ENCODE measurements around the gene DEGS2. TPM values are rescaled to one million over a fixed set of nuclear protein-coding genes. Genes with fewer than 3 reads are reported as not detected.

The DEGS2 gene
- total RNA-seq, 1 experiment from 2014 or later: 0.11 TPM

DNA sequence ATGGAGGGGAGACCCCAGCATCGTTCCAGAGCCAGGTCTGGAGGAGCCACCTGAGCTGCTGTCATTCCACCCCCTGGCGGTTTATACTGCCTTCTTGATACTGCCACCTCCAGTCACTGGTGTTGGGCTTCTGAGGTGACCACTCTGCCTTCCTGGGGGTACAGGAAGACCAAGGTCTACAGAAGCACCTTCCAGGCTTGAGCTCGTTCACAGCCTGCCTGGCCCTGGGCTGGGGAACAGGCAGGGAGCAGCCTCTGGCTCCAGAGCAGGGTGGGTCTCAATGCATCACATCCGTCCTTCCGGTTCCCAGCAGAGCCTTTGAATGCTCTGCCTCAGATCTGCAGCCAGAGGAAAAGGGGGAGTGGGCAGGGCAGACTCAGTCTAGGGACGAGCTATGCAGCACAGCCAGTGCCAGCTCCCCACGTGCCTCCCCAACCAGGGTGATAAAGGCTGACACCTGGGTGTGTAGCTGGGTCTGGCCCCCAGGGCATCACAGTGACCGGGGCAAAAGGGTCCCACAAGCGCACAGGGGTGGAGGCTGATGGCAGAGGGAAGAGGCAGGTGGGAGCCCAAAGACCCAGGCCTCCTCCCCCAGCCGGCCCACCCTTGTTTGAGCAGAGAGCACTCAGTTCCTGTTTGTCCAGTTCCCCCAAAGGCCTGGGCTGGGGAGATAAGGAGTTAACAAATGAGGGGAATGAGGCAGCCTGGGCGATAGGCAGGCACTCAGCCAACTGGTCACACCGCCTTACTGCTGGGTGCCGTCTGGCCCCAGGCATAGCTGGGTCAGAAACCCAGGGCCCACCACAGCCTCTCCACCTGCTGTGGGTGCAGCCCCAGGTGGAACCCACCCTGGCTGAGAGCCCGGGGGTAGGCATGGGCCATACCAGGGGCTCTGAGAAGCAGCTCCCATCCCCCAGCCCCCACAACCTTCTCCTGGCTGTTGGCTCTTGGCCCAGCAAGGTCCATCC, 17.1 kb downstream of the DEGS2 start:
- CTCF ChIA-PET: interaction anchor here (0.5 kb wide), 1 partner anchor 31 kb away, joined by 6 read pairs; no protein-coding TSS in a partner anchor
- Histone ChIP-seq H3K27ac (peak overlapping the region; percentile 73), H4K20me1 (ENCODE audit: insufficient read depth) (no peaks in the 10 kb centered on the region), H3K9me3 (ENCODE audit: insufficient read depth, low read depth) (no peaks in the 10 kb centered on the region), H3K4me2 (peak overlapping the region; percentile 65), H3K9me2 (ENCODE audit: insufficient read depth) (no peaks in the 10 kb centered on the region), H2AFZ (no peak overlapping the region), H3K36me3 (ENCODE audit: low read depth) (no peaks in the 10 kb centered on the region), H3F3A (ENCODE audit: insufficient read depth, low read depth) (no peaks in the 10 kb centered on the region), H3K27me3 (ENCODE audit: insufficient read depth, low read depth) (no peaks in the 10 kb centered on the region), H3K4me3 (no peak overlapping the region), H3K79me2 (ENCODE audit: low read depth) (no peaks in the 10 kb centered on the region), H3K4me1 (replicated peaks; ENCODE audit: insufficient read depth) (peaks cover 18% of the 10 kb centered on the region)
- BruUV-seq (replicated peaks): no TSS peak
- POLR2A ChIA-PET (ENCODE audit: unreplicated experiment): interaction anchor here (0.5 kb wide), 1 partner anchor 21 kb away, joined by 3 read pairs; no protein-coding TSS in a partner anchor
- DNase-seq: peak; percentile 61 to 86
- intact Hi-C loops (cut with micrococcal nuclease; ENCODE audit: unreplicated experiment): no loop called here
- TF ChIP-seq, protein P1, sequence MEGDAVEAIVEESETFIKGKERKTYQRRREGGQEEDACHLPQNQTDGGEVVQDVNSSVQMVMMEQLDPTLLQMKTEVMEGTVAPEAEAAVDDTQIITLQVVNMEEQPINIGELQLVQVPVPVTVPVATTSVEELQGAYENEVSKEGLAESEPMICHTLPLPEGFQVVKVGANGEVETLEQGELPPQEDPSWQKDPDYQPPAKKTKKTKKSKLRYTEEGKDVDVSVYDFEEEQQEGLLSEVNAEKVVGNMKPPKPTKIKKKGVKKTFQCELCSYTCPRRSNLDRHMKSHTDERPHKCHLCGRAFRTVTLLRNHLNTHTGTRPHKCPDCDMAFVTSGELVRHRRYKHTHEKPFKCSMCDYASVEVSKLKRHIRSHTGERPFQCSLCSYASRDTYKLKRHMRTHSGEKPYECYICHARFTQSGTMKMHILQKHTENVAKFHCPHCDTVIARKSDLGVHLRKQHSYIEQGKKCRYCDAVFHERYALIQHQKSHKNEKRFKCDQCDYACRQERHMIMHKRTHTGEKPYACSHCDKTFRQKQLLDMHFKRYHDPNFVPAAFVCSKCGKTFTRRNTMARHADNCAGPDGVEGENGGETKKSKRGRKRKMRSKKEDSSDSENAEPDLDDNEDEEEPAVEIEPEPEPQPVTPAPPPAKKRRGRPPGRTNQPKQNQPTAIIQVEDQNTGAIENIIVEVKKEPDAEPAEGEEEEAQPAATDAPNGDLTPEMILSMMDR (conservative IDR thresholded peaks at IDR 0.05): no peak
- TF ChIP-seq EZH2 (IDR thresholded peaks at IDR 0.05; ENCODE audit: low read depth): no peak

DNA sequence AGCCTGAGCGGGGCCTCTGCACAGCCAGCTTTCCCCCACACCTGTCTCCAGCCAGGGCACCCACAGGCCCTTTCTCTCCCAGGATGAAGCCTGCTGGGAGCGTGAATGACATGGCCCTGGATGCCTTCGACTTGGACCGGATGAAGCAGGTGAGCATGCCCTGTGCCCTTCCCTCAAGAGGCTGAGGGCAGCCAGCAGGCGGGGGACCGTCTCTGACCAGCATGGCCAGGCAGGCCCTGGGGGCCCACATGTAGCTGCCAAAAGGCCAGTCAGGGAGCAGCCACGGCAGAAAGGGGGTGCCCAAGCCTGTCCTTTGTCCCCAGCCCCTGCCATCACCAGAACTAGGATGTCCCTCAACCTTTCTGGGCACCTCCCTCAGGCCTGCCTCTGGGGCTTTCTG, 18.3 kb downstream of the DEGS2 start:
- Histone ChIP-seq H3K36me3 (ENCODE audit: low read depth) (no peaks in the 10 kb centered on the region), H3K27me3 (ENCODE audit: insufficient read depth, low read depth) (no peaks in the 10 kb centered on the region), H3K9me2 (ENCODE audit: insufficient read depth) (no peaks in the 10 kb centered on the region), H4K20me1 (ENCODE audit: insufficient read depth) (no peaks in the 10 kb centered on the region), H3K4me2 (no peak overlapping the region), H3K4me3 (no peak overlapping the region), H3K9me3 (ENCODE audit: insufficient read depth, low read depth) (no peaks in the 10 kb centered on the region), H3K79me2 (ENCODE audit: low read depth) (no peaks in the 10 kb centered on the region), H3K27ac (no peak overlapping the region), H3F3A (ENCODE audit: insufficient read depth, low read depth) (no peaks in the 10 kb centered on the region), H2AFZ (no peak overlapping the region), H3K4me1 (replicated peaks; ENCODE audit: insufficient read depth) (peaks cover 18% of the 10 kb centered on the region)
- ChIA-PET POLR2A (ENCODE audit: unreplicated experiment) (no interaction called here), CTCF (no interaction called here)
- intact Hi-C loops (cut with micrococcal nuclease; ENCODE audit: unreplicated experiment): no loop called here
- no TSS peak for BruUV-seq (replicated peaks)
- TF ChIP-seq, protein P1 (conservative IDR thresholded peaks at IDR 0.05): no peak
- no peak for TF ChIP-seq EZH2 (IDR thresholded peaks at IDR 0.05; ENCODE audit: low read depth)
- DNase-seq: no peak

DNA sequence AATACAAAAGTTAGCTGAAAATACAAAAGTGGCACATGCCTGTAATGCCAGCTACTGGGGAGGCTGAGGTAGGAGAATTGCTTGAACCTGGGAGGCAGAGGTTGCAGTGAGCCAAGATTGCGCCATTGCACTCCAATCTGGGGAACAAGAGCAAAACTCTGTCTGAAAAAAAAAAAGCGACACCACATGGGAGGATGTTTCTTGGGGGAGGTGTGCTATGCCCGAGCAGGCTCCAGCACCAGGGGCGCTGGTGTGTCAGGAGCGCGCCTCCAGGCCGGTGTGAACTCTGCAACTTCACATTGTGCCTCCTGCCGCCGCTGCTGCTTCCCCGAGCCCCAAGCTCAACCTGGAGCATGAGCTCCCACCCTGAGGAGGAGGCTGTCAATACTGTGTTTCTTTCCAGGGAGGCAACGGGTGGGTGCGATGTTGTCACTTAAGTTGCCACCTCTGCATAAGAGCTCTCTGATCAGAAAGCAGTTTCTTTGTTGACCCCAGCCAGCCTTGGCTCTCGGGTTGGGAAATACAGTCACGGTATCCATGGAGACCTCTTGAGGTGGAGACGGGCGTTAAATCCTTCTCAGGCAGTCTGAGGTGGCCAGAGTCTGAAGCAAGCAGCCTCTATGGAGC, 18.9 kb downstream of the DEGS2 start:
- H3K27me3 ChIP-seq (ENCODE audit: insufficient read depth, low read depth): no peaks in the 10 kb centered on the region
- H3K79me2 ChIP-seq (ENCODE audit: low read depth): no peaks in the 10 kb centered on the region
- H3K27ac ChIP-seq: no peak overlapping the region
- no TSS peak for BruUV-seq (replicated peaks)
- no peaks in the 10 kb centered on the region for H3K36me3 ChIP-seq (ENCODE audit: low read depth)
- TF ChIP-seq EZH2 (IDR thresholded peaks at IDR 0.05; ENCODE audit: low read depth): no peak
- TF ChIP-seq, protein P1 (conservative IDR thresholded peaks at IDR 0.05): no peak
- DNase-seq: no peak
- intact Hi-C loops (cut with micrococcal nuclease; ENCODE audit: unreplicated experiment): no loop called here
- H4K20me1 ChIP-seq (ENCODE audit: insufficient read depth): no peaks in the 10 kb centered on the region
- H3K9me2 ChIP-seq (ENCODE audit: insufficient read depth): no peaks in the 10 kb centered on the region
- no peaks in the 10 kb centered on the region for H3K9me3 ChIP-seq (ENCODE audit: insufficient read depth, low read depth)
- no peak overlapping the region for H3K4me2 ChIP-seq
- H3K4me3 ChIP-seq: no peak overlapping the region
- POLR2A ChIA-PET (ENCODE audit: unreplicated experiment): no interaction called here
- CTCF ChIA-PET: no interaction called here
- H3K4me1 ChIP-seq (replicated peaks; ENCODE audit: insufficient read depth): peaks cover 18% of the 10 kb centered on the region
- no peaks in the 10 kb centered on the region for H3F3A ChIP-seq (ENCODE audit: insufficient read depth, low read depth)
- no peak overlapping the region for H2AFZ ChIP-seq
